AG08395 (cell line): ENCODE results near the gene DNAH12.
"Not testable (repeated sequence)": the region's sequence is repeated elsewhere in the genome, so short reads cannot be mapped to it uniquely, and the experiment has no call there.

Source experiments
- DNase-seq: peaks from one replicate; pipeline ENCODE4 v3.0.0; 2012; ENCODE audit warnings: mixed read lengths, low spot score

The DNAH12 gene

DNA sequence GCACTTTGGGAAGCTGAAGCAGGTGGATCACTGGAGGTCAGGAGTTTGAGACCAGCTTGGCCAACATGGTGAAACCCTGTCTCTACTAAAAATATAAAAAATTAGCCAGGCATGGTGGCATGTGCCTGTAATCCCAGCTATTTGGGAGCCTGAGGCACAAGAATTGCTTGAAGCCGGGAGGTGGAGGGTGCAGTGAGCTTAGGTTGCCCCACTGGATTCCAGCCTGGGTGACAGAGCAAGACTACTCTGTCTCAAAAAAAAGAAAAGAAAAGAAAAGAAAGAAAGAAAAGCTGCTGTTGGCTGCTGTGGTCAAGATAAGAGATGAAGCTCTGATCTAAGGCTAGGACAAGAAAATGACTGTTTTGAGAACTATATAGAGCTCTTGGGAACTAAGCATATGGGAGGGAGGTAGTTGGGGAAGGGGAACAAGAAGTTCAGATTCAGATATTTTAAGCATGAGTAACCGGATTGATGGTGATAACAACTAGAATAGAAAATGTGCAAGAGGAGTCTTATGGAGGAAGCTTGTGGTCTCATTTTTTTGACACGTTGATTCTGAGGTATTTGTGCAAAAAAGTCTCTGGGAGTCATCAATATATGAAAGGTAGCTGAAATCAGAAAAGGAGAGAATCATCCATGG lies 25.7 kb downstream of the DNAH12 start:
- DNase-seq, result no peak

DNA sequence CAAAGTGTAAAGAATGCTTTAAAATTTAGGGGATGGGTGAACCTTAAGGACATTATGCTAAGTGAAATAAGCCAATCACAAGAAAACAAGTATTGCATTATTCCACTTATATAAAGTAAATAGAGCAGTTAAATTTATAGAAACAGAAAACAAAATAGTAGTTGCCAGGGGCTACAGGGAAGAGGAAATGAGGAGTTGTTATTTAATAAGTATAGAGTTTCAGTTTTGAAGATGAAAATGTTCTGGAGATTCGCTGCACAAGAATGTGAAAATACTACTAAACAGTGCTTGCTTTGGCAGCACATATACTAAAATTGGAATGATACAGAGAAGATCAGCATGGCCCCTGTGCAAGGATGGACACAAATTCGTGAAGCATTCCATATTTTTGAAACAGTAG lies 32.0 kb downstream of the DNAH12 start:
- no peak for DNase-seq

DNA sequence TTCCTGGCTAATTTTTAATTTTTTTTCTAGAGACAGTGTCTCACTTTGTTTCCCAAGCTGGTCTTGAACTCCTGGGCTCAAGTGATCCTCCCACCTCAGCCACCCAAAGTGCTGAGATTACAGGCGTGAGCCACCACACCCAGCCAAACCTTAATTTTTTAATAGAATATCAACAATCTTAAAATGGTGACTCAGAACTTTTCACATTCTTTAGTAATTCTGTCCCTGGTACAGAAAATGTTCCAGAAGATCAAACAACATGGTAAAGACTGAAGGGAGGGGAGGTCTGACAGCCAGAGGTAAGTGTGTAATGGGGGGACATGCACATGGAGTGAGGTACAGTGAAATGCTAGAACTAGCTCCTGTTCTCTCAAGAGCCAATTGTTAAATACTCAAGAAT lies 38.2 kb downstream of the DNAH12 start:
- no peak for DNase-seq

DNA sequence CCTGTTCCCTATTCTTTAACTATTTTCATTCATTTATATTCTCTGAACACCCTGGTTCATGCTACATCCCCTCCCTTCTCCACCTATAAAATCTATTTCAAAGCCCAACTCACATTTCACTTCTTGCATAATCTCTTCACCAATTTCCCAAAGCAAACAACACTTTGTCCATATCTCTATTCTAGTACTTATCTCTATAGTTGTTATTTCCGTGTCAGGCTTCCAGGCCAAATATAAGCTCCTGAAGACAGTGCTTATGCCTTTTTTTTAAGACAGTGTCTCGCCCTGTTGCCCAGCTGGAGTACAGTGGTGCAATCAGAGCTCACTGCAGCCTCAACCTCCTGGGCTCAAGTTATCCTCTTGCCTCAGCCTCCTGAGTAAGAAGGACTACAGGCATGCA lies 43.6 kb downstream of the DNAH12 start:
- DNase-seq, result no peak

DNA sequence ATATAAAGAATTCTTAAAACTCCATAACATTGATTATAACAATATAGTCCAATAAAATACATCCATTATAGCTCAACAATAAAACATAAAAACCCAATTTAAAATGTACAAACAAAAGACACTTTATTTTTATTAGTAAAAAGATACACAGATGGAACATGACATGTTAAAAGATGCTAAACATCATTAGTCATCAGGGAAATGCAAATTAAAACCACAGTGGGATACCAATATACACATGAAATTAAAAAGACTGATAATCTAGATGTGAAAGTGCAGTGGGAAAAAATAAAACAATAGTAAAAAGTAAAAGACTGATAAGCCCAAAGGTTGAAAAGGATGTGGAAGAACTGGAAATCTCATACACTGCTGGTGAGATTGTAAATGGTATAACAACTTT lies 46.2 kb downstream of the DNAH12 start:
- DNase-seq, result no peak

DNA sequence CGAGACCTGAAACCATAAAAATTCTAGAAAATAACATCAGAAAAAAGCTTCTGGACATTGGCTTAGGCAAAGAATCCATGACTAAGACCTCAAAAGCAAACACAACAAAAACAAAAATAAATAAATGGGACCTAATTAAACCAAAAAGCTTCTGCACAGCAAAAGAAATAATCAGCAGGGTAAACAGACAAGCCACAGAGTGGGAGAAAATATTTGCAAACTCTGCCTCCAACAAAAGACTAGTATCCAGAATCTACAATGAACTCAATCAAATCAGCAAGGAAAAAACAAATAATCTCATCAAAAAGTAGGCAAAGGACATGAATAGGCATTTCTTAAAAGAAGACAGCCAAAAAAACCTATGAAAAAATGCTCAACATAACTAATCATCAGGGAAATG lies 59.6 kb downstream of the DNAH12 start:
- DNase-seq, result no peak

DNA sequence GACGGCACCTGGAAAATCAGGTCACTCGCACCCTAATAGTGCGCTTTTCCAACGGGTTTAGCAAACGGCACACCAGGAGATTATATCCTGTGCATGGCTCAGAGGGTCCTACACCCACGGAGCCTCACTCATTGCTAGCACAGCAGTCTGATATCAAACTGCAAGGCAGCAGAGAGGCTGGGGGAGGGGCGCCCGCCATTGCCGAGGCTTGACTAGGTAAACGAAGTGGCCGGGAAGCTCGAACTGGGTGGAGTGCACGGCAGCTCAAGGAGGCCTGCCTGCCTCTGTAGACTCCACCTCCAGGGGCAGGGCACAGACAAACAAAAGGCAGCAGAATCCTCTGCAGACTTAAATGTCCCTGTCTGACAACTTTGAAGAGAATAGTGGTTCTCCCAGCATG lies 67.0 kb downstream of the DNAH12 start:
- DNase-seq, result not testable (repeated sequence)

DNA sequence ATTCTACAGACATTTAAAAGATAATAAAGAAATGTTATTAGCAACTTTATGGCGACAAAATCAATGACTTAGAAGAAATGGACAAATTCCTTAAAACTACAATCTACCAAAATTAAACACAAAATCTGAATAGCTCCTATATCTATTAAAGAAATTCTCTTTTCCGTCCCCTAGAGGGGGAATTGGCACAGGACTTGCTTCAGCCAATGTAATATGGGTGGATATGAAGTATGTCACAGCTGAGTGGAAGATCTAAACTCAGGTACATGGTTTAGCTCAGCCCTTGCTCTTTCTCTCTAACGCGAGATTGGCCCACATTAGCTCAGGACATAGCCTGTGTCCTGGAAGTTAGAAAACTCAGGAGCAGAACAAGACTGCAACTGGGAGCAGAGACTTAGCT lies 79.3 kb downstream of the DNAH12 start:
- DNase-seq, result no peak

DNA sequence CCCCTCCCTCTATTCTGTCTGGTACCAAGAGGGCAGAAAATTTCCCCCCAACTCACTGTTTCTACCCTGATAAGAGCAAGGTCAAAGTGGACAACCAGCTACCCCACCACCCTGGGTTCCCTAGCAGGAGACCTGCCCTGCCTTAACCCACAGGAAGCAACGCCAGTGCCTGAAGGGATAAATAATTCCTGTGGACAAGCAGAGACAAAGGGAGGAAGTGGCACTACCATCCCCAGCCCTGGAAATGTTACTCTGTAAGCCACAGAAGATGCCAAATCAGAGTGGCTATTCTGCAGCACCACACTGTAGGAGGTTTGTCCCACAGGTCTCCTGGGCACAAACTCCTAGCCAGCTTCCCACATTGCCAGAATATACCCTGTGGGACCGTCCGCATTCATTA lies 80.1 kb downstream of the DNAH12 start:
- DNase-seq, result no peak

DNA sequence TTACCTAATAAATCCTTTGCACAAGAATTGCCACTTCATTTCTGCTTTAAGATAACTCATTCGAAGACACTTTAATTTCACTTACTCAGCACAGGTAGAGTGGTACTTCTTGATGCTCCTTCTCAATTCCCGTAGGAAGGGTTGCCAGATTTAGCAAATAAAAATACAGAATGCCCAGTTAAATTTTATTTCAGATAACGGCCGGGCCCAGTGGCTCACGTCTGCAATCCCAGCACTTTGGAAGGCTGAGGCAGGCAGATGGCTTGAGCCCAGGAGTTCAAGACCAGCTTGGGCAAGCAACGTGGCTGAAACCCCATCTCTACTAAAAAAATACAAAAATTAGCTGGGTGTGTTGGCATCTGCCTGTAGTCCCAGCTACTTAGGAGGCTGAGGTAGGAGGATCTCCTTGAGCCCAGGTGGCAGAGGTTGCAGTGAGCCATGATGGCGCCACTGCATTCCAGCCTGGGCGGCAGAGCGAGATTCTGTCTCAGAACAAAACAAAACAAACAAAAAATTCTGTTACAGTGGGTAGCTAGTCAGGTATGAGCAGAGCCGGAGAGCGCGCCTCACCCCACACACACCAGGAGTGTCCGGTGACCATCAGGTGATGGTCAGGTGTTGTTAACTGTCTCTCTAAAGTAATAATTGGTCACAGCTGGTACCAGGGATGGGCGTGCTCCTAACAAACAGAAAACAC lies 92.8 kb downstream of the DNAH12 start:
- DNase-seq, result no peak

DNA sequence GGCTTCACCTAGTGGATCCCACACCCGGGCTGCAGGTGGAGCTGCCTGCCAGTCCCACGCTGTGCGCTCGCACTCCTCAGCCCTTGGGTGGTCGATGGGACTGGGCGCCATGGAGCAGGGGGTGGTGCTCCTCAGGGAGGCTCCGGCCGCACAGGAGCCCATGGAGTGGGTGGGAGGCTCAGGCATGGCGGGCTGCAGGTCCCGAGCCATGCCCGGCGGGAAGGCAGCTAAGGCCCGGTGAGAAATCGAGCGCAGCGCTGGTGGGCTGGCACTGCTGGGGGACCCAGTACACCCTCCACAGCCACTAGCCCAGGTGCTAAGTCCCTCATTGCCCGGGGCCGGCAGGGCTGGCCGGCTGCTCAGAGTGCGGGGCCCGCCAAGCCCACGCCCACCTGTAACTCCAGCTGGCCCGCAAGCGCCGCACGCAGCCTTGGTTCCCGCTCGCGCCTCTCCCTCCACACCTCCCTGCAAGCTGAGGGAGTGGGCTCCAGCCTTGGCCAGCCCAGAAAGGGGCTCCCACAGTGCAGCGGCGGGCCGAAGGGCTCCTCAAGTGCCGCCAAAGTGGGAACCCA lies 94.8 kb downstream of the DNAH12 start:
- not testable (repeated sequence) for DNase-seq

DNA sequence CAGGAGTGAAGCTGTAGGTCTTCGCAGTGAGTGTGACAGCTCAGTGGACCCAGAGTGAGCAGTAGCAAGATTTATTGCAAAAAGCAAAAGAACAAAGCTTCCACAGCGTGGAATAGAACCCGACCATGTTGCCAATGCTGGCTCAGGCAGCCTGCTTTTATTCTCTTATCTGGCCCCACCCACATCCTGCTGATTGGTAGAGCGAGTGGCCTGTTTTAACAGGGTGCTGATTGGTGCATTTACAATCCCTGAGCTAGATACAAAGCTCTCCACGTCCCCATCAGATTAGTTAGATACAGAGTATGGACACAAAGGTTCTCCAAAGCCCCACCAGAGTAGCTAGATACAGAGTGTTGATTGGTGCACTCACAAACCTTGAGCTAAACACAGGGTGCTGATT lies 95.7 kb downstream of the DNAH12 start:
- DNase-seq, result not testable (repeated sequence)

DNA sequence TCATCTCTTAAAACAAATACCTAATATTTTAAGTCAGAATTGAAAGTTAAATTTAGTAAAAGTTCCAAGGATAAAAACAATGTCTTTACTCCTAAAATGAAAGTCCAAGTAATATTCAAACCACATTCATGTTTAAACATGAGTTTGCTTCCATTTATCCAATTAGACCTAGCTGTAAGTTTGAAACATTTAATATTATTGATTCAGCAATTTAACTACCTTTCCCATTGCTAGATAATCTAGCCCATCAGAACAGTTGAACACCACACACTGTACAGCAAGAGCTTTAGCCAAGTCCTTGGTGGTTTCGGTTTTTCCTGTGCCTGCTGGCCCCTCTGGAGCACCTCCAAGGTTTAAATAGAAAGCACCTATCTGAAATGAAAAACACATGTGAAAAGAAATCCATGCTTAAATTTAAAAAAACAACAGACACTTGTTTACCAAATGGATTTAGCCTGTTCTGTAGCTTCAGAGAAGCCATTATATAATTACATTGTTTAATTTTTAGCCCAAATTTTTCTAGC lies 97.8 kb downstream of the DNAH12 start:
- peak; percentile 4 for DNase-seq

DNA sequence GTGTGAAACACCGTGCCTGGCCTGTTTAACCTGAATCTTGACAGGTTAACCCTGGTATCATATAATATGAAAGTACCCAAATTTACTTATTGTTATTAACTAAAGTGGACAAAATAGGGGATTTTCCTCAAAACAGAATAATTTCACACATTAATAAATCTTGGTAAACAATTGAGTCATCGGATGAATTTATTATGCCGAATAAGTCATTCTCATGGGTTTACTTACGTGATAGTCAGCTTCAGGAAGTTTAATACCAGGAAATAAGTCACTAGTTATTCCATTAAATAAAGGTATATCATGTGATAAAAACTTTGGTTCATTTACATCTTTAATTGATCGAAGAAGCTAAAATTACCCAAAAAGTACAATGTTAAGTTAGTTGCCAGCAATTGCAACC lies 99.7 kb downstream of the DNAH12 start:
- DNase-seq, result no peak

DNA sequence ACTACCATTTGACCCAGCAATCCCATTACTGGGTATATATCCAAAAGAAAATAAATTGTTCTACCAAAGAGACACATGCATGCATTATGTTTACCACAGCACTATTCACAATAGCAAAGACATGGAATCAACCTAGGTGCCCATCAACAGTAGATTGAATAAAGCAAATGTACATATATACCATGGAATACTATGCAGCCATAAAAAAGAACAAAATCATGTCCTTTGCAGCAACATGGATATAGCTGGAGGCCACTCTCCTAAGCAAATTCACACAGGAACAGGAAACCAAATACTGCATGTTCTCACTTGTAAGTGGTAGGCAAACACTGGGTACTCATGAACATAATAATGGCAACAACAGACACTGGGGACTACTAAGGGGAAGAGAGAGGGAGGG lies 104.0 kb downstream of the DNAH12 start:
- DNase-seq, result not testable (repeated sequence)

DNA sequence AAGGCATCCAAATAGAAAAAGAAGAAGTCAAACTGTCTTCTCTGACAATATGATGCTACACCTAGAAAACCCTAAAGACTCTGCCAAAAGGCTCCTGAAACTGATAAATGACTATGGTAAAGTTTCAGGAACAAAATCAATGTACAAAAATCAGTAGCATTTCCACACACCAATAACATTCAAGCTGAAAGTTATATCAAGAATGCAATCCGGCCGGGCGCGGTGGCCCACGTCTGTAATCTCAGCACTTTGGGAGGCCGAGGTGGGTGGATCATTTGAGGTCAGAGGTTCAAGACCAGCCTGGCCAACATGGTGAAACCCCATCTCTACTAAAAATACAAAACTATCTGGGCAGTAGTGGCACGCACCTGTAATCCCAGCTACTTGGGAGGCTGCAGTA lies 105.7 kb downstream of the DNAH12 start:
- not testable (repeated sequence) for DNase-seq

DNA sequence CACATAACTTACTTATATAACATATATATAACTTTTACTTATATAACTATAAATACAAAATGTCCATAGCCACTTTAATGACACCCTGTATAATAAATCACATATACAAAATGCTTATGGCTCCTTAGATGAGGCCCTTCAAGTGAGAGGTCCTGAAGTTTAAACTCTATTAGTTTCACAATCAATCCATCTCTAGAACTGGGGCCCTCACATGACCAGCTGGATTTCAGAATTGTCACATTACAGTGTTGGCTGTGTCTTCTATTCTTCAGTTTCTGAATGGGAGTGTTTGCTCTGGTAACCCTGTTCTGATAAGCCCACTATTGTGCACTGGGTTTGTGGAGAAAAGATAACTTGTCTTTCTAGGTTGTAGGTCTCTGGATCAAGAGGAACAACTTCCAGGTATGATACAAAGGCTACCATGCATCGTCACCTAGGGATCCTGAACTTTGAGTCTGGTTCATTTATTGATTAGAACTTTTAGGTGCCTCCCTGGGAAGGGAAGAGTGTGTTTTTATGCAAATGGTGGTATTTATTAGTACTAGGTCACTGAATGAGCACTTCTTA lies 107.9 kb downstream of the DNAH12 start:
- DNase-seq, result no peak

DNA sequence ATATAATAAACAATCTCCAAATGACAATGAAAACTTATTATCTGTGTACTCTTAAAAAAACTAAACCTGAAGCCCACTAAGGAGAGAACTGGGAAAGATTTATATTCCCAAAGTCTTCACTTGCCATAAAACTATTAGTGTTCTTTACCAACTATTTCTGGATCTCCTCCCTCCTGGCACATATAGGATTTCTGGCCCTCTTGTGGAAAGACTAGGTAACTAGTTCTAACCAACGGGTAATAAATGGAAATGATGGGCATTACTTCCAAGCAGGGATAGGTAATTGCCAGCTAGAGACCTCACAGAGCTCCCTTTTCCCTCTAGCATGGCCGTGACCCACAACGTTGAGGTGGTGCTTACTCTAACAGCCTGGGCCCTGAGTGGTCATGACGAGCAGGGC lies 110.1 kb downstream of the DNAH12 start:
- peak; percentile 27 for DNase-seq

DNA sequence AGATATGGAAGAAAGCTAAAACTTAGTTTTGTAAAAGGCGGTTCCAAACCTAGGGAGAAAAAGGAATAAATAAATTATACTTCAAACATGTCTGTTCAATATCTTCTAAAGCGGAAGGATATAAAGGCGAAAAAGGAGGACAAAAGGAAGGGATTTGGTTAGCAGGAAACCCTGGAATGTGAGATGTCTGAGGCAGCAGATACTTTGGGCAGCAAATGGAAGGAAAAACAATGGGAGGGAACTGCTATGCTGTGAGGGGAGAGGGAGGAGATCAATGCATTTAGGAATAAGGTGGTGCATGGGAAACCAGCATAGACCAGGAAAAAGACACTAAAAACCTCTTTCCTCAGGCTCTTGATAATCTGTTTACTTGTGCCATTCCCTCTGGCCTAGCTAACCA lies 120.8 kb downstream of the DNAH12 start:
- DNase-seq, result no peak

DNA sequence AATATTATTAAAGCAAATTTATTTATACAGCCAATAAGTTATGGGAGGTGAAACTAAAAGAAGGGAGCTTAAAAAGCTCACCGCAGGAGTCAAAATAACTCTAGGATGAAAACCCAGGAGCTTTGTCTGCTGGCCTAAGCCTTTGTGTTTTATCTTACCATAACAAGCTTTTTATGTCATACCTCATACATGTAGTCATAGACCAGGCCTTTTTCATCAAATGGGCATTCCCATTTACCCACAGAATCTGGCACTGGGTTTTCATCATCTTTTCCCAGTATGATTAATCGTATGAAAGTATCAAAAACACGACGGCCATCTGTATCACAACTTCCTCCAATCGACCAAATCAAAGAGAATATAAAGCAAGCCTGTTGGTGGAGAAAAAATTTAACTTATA lies 122.8 kb downstream of the DNAH12 start:
- DNase-seq, result no peak

DNA sequence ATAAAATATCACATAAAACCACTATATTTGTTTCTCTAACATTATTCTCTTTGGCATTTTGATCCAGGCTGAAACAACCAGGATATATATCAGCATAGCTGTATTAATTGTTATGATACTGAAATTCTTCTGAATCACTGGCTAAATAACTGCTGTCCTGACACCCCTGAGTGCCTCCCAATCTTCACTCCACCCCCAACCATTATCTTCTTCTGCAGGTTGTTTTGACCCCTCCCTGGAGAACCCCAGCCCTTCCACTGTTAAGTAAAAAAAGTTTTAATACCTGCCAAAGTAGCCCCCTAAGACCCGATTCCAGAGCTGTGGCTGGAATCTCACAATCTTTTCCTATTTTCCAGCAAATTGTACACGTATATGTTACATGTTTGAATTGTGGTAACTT lies 124.1 kb downstream of the DNAH12 start:
- DNase-seq, result no peak

DNA sequence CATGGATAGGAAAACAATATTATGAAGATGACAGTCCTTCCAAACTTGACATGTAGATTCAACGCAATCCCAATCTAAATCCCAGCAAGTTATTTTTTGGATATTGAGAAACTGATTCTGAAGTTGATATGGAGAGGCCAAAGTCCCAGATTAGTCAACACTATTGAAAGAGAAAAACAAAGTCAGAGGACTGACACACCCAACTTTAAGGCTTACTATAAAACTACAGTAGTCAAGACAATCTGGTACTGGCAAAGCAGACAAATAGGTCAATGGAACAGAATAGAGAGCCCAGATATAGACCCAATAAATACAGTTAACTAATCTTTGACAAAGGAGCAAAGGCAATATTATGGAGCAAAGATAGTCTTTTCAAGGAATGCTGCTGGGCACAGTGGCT lies 132.4 kb downstream of the DNAH12 start:
- DNase-seq, result no peak

DNA sequence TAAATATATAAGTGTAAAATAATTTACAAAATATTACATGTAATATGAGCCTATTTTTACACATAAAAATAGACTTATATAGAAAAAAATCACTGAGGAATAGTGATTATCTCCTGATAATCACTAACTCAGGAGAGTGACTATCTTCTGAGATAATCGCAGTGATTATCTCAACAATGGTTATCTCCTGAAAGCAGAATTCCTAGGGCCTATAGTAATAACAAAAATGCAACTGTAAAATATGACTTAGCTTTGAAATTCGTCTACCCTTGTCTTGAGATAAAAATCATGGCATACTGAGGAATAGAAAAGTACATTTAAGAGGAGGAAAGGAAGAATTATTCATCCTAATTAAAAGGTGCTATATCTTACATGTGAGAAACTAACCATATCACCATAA lies 134.7 kb downstream of the DNAH12 start:
- DNase-seq, result no peak
